Smooth muscle cell of the brain vasculature (primary cell): ENCODE data around the gene GARIN6.
"Not testable (repeated sequence)": the region's sequence is repeated elsewhere in the genome, so short reads cannot be mapped to it uniquely, and the experiment has no call there.

Experiments used
- DNase-seq: peaks from one replicate; pipeline ENCODE4 v3.0.0-alpha.2; 2012; ENCODE audit warnings: low read depth, low spot score

The GARIN6 gene

GRCh38 chr12:99647453-99647852 lies at the start of gene GARIN6:
TSS of gene GARIN6 (plus strand) at chr12:99647753. CDS start at chr12:99648175, 422 bp downstream.
- DNase-seq: no peak

GRCh38 chr12:99598785-99599184 lies 48.8 kb upstream of the GARIN6 start:
- DNase-seq: no peak

- DNase-seq: no peak
Measured at GRCh38 chr12:99600388-99600787, 47.2 kb upstream of the GARIN6 start.

GRCh38 chr12:99609455-99610181 lies 37.9 kb upstream of the GARIN6 start:
- no peak for DNase-seq

GRCh38 chr12:99611117-99611516 lies 36.4 kb upstream of the GARIN6 start:
- DNase-seq: no peak

- no peak for DNase-seq
Measured at GRCh38 chr12:99611599-99611998, 36.0 kb upstream of the GARIN6 start.

- no peak for DNase-seq
Measured at GRCh38 chr12:99618657-99619056, 28.9 kb upstream of the GARIN6 start.

- DNase-seq: no peak
Measured at GRCh38 chr12:99619389-99620158, 28.0 kb upstream of the GARIN6 start.

- DNase-seq: no peak
Measured at GRCh38 chr12:99620159-99620479, 27.4 kb upstream of the GARIN6 start.

- not testable (repeated sequence) for DNase-seq
Measured at GRCh38 chr12:99624591-99624990, 23.0 kb upstream of the GARIN6 start.

- DNase-seq: no peak
Measured at GRCh38 chr12:99627459-99627858, 20.1 kb upstream of the GARIN6 start.

- no peak for DNase-seq
Measured at GRCh38 chr12:99644629-99645028, 2.9 kb upstream of the GARIN6 start.

- no peak for DNase-seq
Measured at GRCh38 chr12:99648183-99648582, 630 bp downstream of the GARIN6 start.

GRCh38 chr12:99649551-99649950 lies 2.0 kb downstream of the GARIN6 start:
- DNase-seq: no peak

GRCh38 chr12:99658671-99659349 lies 11.3 kb downstream of the GARIN6 start:
- no peak for DNase-seq

GRCh38 chr12:99670635-99671034 lies 23.1 kb downstream of the GARIN6 start:
- no peak for DNase-seq

GRCh38 chr12:99680276-99680675 lies 32.7 kb downstream of the GARIN6 start:
- DNase-seq: no peak

GRCh38 chr12:99686142-99686541 lies 38.6 kb downstream of the GARIN6 start:
- DNase-seq: no peak

- no peak for DNase-seq
Measured at GRCh38 chr12:99695050-99695449, 47.5 kb downstream of the GARIN6 start.
